GM18861 (cell line): ENCODE measurements around the gene CDHR5.
A peak's percentile ranks its signal among the peaks of the same experiment; 100 is the strongest.

Experiments
- ATAC-seq: cut with Tn5 transposase; IDR thresholded peaks from one replicate; pipeline ENCODE4 v1.9.1; 2021; ENCODE audit not compliant: unreplicated experiment

Gene CDHR5

DNA sequence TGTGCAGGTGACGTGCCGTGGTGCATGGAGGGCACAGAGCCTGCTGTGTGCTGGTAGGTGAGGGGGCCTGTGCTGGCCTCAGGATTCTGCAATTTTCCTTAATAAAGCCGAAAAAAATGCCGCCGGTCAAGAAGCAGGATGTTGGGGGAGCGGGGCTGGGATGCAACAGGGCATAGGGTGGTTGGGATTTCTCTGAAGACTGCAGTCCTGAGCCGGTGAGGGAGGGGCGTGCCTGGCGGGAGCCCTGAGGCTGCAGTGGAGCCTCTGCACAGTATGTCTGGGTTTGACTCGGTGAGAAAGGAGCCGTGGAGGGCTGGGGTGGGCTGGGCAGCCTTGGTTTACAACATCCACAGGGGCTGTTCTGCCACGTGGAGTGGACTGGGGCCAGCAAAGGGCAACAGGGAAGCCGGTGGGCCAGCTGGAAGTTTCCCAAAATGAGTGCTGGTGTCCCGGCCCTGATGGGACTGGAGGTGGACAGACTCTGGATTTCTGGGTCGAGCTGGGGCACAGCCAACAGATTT, 1.3 kb downstream of the CDHR5 start:
- no peak for ATAC-seq

DNA sequence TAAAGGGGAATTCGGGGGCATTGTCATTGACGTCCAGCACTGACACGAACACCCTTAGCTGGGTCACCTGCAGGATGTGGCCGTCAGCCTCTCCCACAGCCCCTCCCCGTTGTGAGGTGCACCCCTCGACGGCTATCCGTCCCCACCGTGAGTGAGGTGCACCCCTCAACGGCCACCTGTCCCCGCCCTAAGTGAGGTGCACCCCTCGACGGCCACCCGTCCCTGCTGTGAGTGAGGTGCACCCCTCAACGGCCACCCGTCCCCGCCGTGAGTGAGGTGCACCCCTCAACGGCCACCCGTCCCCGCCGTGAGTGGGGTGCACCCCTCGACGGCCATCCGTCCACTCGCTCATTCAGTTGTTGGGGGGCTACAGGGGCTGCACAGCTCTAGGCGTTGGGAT, 2.9 kb downstream of the CDHR5 start:
- ATAC-seq: no peak

DNA sequence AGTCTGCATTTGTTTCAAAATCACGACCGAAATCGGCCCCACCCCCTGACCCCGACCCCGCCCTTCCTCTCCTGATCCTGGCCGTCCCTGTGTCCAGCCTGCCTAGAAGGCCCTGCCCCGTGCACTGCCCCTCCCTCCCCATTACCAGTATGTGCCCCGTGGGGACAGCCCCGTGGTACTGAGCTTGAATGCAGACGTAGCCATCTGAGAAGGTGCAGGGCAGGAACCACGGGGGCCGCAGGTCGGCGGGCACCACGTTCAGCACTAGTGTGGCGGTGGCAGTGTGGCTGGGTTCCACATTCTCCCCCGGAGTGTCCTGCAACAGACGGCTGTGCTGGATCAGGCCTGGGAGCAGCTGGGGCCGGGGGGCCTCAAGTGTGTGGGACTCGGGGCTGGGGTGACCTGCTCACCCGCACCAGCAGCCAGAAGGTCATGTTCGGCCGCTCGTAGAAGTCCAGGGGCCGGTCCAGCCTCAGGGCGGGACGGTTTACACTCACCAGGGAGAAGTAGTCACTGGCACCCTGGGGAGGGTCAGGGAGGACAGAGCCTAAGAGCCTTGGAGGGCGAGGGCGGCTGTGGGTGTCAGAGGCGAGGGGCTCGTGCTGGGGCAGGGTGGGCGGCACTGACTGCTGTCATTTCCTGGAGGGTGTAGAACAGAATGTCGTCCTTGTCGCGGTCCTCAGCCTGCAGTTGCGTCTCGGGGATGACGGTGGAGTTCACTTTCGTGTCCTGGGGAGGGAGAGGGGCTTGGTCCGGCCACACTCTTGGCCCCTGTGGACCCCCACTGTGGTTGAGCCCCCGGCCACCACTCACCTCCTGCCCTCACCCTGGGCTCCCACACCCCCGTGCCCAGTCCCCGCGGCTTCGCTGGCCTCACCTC, 3.6 kb downstream of the CDHR5 start:
- ATAC-seq: no peak

DNA sequence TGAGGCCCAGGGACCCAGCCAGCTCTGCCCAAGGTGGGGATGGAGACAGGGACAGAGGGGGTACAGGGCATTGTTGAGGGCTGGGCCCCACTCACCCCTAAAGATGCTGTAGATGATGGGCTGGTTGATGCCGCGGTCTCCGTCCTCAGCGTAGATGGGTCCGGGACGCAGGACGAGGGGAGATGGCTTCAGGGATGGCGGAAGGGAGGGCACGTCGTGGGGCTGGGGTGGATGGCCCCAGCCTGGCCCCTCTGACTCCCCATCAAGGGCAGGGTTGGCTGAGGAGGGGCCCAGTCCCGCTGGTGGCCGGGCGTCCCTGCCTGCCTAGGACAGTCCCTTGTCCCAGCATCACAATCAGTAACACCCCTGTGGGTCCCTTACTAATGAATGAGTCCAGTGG, 4.6 kb downstream of the CDHR5 start:
- ATAC-seq: no peak

DNA sequence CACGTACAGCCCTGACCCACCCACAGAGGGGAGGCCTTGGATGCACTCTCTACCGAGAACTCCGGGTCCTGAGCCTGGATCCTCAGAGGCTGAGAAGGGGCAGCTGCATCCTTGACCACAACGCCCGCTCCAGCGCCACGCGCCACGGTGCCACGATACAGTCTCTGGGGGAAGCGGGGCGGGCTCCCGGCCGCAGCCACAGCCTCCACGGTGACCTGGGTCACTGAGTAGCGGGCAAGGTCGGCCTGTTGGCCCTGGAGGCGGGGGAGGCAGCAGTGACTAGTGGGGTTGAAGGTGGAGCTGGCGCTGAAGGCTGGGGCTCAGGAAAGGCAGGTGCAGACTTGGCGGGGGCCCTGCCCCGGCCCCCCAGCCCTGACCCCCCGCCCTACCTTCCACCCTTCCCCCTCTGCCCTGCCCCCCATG, 5.1 kb downstream of the CDHR5 start:
- no peak for ATAC-seq

DNA sequence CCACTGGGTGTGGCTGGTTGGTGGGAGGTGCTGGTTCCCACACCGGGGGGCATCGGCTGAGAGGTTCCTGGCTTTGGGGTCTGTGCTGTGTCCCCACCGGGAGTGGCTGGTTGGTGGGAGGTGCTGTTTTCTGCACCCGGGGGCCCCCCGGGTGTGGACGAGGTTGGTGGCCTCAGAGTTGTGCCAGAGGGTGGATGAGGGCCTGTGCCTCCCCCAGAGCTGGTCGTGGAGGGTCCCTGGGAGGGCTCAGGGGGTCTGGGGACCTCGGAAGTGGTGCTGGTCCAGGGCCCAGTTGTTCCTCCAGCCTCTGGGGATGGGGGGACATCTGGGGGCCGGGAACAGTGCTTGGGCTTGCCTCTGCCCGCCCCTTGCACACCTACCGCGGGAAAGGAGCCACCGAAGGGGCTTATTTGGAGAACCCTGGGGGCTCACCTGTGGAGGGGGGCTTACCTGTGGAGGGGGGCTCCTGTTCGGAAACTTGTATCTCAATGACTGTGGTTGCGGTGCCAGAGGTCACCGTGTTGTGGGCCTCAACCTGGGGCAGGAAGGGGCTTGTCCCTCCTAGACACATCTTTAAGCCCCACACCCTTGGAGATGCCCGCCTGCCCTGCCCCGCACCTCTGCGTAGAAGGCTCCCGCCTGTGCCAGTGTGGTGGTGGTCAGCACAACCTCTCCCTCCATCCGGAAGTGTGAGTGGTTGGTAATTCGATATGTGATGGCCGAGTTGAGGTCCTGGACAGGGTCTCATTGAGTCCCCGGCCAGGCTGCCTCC, 5.7 kb downstream of the CDHR5 start:
- no peak for ATAC-seq

DNA sequence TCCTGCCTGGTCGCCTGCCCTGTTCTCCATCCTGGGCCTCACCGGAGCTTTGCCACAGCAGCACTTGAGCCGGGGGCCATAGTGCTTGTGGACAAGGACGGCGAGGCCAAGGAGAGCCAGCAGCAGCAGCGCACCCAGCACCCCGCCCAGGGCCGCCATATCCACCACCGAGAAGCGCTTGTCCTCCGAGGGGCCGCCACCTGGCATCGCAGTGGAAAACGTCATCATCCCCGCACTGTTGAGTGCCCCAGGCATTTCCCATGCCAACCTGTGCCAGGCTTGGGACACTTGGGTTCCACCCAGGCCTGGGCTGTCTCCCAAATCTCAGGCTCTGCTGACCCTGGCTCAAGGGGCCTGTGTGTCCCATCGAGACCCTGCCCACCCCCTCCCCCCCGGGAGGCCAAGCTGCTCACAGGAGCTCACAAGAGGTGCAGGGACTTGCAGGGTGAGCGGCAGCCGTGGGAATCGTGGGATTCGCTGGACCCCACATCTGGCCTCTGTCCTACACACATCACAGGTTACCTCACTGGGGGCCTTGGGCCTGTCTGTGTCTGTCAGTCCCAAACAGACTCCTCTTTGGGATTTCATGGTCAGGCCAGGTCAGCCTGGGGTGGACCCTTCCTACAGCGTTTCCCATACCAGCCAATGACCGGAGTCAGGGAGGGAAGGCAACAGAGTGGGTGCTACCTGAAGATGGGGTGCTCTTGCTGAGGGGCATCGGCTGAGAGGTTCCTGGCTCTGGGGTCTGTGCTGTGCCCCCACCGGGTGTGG, 6.7 kb downstream of the CDHR5 start:
- no peak for ATAC-seq

DNA sequence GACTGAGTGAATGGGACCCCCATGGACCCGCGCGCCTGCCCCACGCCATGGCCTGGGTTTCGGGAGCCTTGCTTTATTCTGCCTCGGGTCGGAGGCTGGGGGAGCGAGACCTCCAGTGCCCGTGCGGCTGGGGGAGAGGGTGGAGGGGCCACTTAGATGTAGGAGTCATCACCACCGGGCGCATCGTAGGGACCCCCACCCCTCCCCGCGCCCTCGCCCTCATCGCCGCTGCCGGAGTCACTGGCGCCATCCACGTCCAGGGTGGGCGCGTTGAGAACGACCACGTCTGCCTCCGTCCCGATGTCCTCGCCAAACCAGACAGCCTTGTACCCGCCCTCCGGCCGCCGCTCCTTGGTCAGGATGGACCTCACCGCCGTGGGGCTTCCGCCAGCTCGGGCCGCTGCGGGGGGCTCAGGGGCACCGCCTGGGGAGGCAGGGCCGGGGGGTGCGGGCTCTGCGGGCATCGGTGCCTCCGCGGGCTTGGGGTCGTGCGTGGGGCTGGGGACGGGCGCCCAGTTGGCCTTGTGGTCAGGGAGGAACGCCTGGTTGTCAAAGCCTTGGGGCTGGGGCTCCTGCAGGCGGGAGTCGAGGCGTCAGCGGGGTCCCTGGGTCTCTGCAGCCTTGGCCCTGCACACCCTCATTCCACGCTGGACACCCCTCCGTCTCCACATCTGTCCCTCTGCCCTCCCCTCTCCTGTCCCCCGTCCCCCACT, 7.4 kb downstream of the CDHR5 start:
- ATAC-seq: no peak

DNA sequence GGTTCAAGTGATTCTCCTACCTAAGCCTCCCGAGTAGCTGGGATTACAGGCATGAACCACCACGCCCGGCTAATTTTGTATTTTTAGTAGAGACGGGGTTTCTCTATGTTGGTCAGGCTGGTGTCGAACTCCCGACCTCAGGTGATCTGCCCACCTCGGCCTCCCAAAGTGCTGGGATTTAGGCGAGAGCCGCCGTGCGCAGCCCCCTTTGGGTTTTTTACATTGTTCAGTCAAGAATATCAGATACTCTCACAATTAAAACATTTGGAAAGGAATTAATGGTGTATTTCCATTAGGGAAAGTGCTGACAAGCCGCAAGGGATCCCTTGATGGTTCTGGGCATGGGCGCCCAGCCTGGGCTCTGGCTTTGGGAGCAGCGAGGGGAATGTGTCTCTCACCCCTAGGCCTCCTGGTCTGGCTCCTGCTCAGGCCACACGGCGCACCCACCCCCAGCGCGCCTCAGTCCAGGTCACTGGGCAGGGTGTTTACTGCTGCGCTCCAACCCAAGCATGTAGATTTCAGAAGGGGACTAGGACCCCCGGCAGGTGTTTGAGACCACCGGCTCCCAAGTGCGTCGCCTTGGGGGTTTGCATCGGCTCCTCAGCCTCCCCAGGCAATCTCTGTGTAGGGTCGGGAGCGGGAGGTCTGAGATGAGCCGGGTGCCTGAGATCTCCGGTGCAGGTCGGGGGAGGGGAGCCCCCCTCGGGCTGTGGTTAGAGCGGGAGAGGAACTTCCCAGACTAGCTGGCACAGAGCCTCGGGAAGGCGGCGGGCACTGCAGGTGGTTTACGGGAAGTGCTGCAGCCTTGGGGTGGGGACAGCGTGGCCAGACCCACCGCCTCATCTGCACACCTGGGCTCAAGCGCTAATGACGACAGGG, 8.2 kb downstream of the CDHR5 start:
- ATAC-seq: no peak

DNA sequence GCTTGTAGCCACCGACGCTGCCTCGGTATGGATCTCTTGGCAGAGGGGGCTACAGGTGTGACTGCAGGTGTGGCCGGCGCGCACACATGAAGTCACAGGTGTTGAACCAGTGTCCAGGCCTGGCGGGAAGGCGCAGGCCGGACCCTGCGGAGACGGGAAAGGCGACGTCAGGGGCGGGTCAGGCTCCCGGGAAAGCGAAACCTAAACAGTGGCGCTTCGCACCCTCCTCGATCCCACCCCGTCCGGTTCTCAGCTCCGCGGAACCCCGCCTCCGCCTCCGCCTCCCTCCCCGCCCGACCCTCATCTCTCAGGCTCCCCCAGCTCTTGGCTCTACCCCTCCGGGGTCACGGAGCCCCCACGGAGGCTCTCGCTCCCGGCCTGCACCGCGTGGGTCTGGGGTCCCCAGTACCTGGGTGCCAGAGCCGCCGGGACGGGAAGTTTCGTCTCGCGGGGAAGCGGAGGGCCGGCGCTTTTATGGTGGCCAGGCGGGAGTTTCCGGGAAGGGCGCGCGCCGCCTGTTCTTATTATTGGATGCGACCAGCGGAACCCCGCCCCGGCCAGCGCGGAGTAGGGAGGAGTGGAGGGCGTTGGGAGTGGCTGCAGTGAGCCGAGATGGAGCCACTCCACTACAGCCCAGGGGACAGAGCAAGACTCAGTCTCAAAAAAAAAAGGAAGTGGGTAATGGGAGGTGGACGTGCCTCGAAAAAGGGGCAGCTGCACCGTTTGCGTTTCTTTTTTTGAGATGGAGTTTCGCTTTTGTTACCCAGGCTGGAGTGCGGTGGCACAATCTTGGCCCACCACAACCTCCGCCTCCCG, 9.0 kb downstream of the CDHR5 start, which contains the start of gene IRF7:
TSS of gene IRF7 (minus strand) at position 447 of the 816 bp plus-strand sequence. CDS start 586 bp downstream, outside the sequence.
- peak; percentile 58 for ATAC-seq

DNA sequence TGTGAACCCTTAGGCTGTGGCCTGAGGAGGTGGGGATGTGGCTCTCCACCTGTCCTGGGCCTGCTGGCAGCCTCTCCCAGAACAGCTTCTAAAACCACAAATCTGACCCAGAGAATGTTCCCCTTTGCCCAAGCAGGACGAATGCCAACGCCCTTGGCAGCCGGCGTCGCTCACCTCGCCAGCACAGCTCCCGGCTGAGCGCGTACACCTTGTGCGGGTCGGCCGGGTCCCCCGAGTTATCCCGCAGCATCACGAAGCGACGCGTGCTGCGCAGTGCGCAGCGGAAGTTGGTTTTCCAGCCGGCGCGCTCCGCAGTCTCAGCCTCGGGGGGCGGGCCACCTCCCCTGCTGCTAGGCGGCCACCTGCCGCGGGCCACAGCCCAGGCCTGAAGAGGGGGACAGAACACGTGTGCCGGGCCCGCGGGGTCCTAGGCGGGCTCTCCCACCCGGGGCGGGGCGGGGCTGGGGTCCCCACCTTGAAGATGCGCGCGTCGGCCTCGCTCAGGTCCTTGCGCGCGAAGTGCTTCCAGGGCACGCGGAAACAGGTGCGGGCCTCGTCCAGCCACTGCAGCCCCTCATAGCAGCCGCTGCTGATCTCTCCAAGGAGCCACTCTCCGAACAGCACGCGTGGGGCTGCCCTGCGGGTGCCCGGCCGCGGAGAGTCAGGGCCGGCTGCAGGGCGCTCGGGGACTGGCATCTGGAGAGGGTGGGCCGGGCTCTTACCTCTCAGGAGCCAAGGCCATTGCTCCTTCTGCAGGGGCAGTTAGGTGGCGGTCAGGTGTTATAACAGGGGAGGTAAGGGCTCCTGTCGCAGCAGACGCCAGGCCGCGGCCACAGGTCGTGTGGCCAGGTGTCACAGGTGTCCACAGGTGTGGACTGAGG, 9.9 kb downstream of the CDHR5 start:
- ATAC-seq: no peak

DNA sequence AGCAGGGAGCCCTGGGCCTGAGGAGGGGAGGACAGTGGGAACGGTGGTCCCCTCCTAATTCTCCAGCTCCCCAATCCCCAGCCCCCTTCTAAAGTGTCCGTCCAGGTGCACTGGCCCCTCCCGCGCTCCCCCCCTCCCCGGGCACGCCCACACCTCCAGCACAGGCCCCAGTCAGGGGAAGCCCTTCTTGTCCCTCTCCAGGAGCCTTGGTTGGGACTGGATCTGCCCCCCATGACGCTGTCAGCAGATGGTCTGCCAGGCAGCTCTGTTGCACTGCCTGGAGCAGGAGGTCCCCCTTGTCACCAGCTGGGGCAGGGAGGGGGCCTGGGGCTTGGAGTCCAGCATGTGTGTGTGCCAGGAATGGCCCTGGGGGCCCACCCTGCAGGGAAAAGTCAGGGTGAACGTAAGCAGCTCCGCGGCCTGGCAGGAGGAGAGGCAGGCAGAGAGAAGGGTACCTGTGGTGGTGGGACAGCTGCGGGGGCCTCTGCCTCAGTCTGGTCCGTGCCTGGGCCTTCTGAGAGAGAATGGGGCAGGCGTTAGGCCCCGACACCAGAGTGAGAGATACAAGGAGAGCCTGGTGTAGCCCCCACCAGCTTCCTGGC, 10.6 kb downstream of the CDHR5 start:
- no peak for ATAC-seq

DNA sequence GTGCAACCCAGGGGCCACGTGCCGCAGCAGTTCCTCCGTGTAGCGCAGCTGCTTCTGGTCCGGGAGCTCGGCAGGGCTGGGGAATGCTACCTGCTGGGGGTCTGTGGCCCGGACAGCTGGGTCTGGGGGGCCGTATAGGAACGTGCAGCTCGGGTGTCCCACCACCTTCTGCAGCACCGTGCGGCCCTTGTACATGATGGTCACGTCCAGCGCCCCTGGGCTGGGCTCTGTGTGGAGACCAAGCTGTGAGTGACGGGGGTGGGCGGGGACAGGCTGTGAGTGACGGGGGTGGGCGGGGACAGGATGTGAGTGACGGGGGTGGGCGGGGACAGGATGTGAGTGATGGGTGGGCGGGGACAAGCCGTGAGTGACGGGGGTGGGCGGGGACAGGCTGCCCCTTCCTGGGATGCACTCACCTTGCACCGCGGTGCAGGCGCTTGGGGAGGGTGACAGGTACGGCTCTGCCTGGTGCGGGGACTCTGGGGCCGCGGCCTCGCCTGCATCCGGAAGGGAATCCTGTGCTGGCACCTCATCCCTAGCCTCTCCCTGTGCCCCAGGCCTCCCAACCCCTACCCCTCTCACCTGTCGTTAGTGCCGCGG, 11.3 kb downstream of the CDHR5 start:
- no peak for ATAC-seq

DNA sequence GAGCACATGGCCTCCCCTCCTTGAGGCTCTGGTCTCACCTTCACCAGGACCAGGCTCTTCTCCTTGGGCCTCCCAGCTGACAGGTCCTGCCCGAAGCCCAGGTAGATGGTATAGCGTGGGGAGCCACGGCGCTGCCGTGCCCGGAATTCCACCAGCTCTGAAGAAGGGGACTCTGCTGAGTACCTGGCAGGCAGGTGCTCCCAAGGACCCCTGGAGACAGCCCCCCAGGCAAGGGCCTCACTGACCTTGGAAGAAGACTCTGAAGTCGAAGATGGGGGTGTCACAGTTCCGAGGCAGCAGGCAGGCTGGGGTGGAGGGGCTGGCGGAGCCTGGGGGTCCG, 11.8 kb downstream of the CDHR5 start:
- no peak for ATAC-seq

DNA sequence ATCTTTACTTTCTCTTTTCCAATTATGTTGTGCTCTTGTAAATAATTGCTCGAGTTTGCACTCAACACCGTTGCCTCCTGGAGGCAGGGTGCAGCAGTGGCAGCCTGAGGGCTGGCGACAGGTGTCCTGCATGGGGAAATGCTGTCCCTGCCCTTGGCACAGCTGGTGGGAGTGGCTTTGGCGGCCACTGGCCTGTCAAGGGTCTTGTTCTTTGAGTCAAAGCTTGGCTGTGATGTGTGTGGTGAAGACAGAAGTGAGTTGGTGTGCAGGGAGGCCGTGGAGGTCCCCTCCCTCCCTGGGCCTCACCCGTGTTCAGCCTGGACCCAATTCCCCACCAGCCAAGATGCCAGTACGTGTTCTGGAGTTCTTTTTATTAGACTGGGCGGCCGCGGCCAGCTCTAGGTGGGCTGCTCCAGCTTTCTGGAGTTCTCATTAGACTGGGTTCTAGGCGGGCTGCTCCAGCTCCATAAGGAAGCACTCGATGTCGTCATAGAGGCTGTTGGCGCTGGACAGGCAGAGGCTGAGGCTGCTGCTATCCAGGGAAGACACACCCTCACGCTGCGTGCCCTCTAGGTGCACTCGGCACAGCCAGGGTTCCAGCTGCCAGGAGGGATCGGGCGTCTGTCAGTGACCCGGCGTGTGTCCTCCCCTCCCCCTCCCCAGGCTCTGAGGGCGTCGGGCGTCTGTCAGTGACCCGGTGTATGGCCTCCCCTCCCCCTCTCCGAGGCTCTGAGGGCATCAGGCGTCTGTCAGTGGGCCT, 12.4 kb downstream of the CDHR5 start:
- ATAC-seq: no peak
